Spleen (tissue), 11 donors: Measurements from ENCODE around the gene USP49. TPM values are rescaled to one million over a fixed set of nuclear protein-coding genes. Genes with fewer than 3 reads are reported as not detected.

Experiments
- DNase-seq: peaks from one replicate; pipeline ENCODE4 v3.0.0-alpha.2; 2020
- H3K27ac ChIP-seq, 8 donors: fragments of 200-600 bp; sonication (generic) in 7 of 8; 1 replicate in 4 of 8; 2 replicates in 4 of 8; pipeline versions ENCODE4 v1.5.0 to v1.8.0; 2016 to 2021; ENCODE audit warnings: inconsistent platforms in 4 of 8, mild to moderate bottlenecking in 4 of 8, moderate library complexity in 1 of 8
- H3K27me3 ChIP-seq, 7 donors: fragments of 200-600 bp; sonication (generic) in 6 of 7; replicated peaks in 1 of 7; 1 replicate in 4 of 7; 2 replicates in 3 of 7; pipeline versions ENCODE4 v1.5.0 to v1.8.0; 2016 to 2021; ENCODE audit warnings: inconsistent platforms in 3 of 7, mild to moderate bottlenecking in 1 of 7
- H3K36me3 ChIP-seq, 6 donors: fragments of 200-600 bp; sonication (generic) in 5 of 6; 1 replicate in 4 of 6; 2 replicates in 2 of 6; pipeline versions ENCODE4 v1.5.0 to v1.8.0; 2016 to 2021; ENCODE audit warnings: inconsistent platforms in 2 of 6
- H3K4me1 ChIP-seq, 6 donors: fragments of 200-600 bp; sonication (generic) in 5 of 6; 1 replicate in 3 of 6; 2 replicates in 3 of 6; pipeline versions ENCODE4 v1.5.0 to v1.8.0; 2016 to 2021; ENCODE audit warnings: inconsistent platforms in 3 of 6
- H3K4me3 ChIP-seq, 8 donors: fragments of 200-600 bp; sonication (generic) in 7 of 8; 1 replicate in 4 of 8; 2 replicates in 4 of 8; pipeline versions ENCODE4 v1.5.0 to v1.8.0; 2016 to 2021; ENCODE audit warnings: inconsistent platforms in 4 of 8, mild to moderate bottlenecking in 4 of 8, moderate library complexity in 2 of 8
- H3K9me3 ChIP-seq, 8 donors: fragments of 200-600 bp; sonication (generic) in 7 of 8; 1 replicate in 4 of 8; 2 replicates in 4 of 8; pipeline versions ENCODE4 v1.5.0 to v1.8.0; 2016 to 2021; ENCODE audit warnings: inconsistent platforms in 4 of 8
- POLR2A ChIP-seq, 3 donors: fragments of 450-650 bp; IDR thresholded peaks; one replicate each; pipeline ENCODE4 v1.5.1; 2017; ENCODE audit warnings: antibody characterized with exemption in 3 of 3, mild to moderate bottlenecking in 1 of 3
- POLR2AphosphoS5 ChIP-seq, 3 donors: sonication (generic); formaldehyde crosslinking; IDR thresholded peaks; one replicate each; pipeline ENCODE4 v1.5.1; 2017; ENCODE audit warnings: antibody characterized with exemption in 3 of 3
- WGBS, 5 donors: extraction: QIAGEN DNeasy Blood & Tissue Kit in 3 of 5; methylation state at CpG; one replicate each; pipeline versions ENCODE4 v1.1.5 to v1.1.7; 2013 to 2018; 5-methylcytosine and 5-hydroxymethylcytosine counted together
- intact Hi-C: fragments of 100-400 bp; cut with DNase I; formaldehyde crosslinking; loops from one replicate; pipeline ENCODE4 v1.15.0; 2023; ENCODE audit warnings: low total_unique reads
- polyA plus RNA-seq, 3 donors: library from polyadenylated mRNA; stranded (reverse); fragments of 200-250 nt; gene quantifications; one replicate each; pipeline ENCODE4 v1.2.1, GENCODE V29; 2013
- total RNA-seq, 7 donors: library from RNA; depleted of rRNA in 3 of 7; stranded (reverse); fragments of >200 nt in 3 of 7; fragmentation: NEBNext Ultra II Directional in 4 of 7; extraction: Animal tissue kit (Norgen Biotek cat#: 25700) in 4 of 7; gene quantifications; one replicate each; pipeline versions ENCODE4 v1.1.0 to v1.2.1, GENCODE V29; 2016 to 2021
- TF ChIP-seq, protein P1 (sequence below), 11 experiments: fragments of 200-600 bp in 7 of 11; fragments of 450-650 bp in 4 of 11; sonication (generic) in 4 of 11; IDR thresholded peaks in 8 of 11; conservative IDR thresholded peaks in 3 of 11; 1 replicate in 7 of 11; 2 replicates in 4 of 11; pipeline versions ENCODE4 v1.4.0 to v1.8.0; 2016 to 2021; ENCODE audit warnings: antibody characterized with exemption in 11 of 11, inconsistent platforms in 4 of 11, mild to moderate bottlenecking in 1 of 11
- donor health status: healthy with polysubstance abuse.
- donor health status: DM: no; HTN: no; CAD: no; lungs with moderate emphysema.
- donor health status: DM: no; HTN: no; CAD: no.
- donor health status: Bipolar disorder and iron deficiency.
- donor health status: healthy.
- donor health status: DM: no; HTN: no; CAD: no.
- donor health status: DM: yes; HTN: yes; CAD: no.

USP49 gene
- total and polyA plus RNA-seq, 10 donors: 0.35 to 6.8 (median 4.2) TPM

DNA sequence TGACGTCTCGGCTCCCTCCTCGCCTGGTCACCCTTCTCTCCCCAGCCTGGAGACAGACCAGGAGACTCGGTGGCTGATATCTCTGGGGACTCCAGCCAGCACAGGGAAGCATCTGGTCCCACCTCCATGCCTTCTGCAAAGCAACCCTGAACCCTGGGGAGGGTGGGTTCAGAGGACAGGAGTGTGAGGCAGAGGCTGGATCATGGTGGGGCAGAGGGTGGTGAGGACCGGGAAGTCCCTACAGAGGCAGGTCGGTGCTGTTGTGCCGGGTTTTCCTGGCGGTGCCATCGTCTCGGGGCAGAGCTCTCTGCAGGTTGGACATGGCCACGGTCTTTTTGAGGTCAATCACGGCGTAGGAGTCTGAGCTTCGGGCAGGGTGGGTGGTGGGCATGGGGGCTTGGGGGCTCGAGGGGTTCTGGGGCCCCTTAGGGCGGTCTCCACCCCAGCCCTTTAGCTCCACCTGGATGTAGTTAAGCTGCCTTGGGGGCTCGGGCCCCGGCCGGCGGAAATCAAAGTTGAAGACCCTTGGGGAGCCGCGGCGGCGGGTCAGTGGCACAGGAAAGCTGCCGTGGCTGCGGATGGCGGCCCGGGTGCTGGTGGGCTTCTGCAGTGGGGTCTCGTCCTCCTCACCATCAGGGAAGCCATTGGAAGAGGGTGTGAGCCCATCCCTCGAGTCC, 124.7 kb downstream of the USP49 start:
- H3K36me3 ChIP-seq: peaks cover 0 to 67% (median 48%) of the 10 kb centered on the region in 6 donors
- TF ChIP-seq, protein P1, sequence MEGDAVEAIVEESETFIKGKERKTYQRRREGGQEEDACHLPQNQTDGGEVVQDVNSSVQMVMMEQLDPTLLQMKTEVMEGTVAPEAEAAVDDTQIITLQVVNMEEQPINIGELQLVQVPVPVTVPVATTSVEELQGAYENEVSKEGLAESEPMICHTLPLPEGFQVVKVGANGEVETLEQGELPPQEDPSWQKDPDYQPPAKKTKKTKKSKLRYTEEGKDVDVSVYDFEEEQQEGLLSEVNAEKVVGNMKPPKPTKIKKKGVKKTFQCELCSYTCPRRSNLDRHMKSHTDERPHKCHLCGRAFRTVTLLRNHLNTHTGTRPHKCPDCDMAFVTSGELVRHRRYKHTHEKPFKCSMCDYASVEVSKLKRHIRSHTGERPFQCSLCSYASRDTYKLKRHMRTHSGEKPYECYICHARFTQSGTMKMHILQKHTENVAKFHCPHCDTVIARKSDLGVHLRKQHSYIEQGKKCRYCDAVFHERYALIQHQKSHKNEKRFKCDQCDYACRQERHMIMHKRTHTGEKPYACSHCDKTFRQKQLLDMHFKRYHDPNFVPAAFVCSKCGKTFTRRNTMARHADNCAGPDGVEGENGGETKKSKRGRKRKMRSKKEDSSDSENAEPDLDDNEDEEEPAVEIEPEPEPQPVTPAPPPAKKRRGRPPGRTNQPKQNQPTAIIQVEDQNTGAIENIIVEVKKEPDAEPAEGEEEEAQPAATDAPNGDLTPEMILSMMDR (IDR thresholded peaks at IDR 0.05 in 8 of 11, conservative IDR thresholded peaks at IDR 0.05 in 3 of 11): no peak
- TF ChIP-seq POLR2A (IDR thresholded peaks at IDR 0.05) (no peak), POLR2AphosphoS5 (IDR thresholded peaks at IDR 0.05) (no peak)
- H3K27me3 ChIP-seq: no peaks in the 10 kb centered on the region
- no peak for DNase-seq
- peaks cover 0 to 38% (median 11%) of the 10 kb centered on the region in 6 donors for H3K4me1 ChIP-seq
- H3K9me3 ChIP-seq: no peaks in the 10 kb centered on the region
- no peak overlapping the region for H3K4me3 ChIP-seq
- intact Hi-C loops: loop anchor here (10.0 kb wide), 1 partner anchor 166 kb away; no protein-coding TSS in a partner anchor
- no peak overlapping the region for H3K27ac ChIP-seq
- WGBS, 5 donors: 91 to 97% (median 94%) methylated on average over 26 to 30 of the region's 30 CpGs

DNA sequence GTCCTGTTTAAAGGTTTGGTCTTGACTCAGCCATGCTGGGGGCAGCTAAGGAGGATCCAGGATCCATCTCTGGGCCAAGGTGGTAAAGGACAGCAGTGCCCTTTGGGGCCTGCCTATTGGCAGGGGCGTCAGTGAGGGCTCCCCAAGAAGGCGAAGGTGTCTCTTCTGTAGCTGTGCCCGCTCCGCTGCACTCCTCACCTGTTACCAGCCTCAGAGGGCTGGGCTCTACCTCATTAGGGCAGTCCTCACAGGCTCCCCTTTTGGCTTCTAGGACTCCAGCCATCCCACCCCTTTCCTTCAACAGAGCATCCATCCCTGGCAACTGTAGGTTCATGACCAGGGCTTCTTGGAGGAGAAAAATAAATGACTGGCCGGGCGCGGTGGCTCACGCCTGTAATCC, 125.8 kb downstream of the USP49 start:
- no peak for DNase-seq
- WGBS, 5 donors: 93 to 99% (median 96%) methylated on average over 8 of the region's 8 CpGs
- peaks cover 0 to 38% (median 10%) of the 10 kb centered on the region in 6 donors for H3K4me1 ChIP-seq
- intact Hi-C loops: no loop called here
- no peak overlapping the region for H3K27ac ChIP-seq
- TF ChIP-seq POLR2AphosphoS5 (IDR thresholded peaks at IDR 0.05) (no peak), POLR2A (IDR thresholded peaks at IDR 0.05) (no peak)
- TF ChIP-seq, protein P1 (IDR thresholded peaks at IDR 0.05 in 8 of 11, conservative IDR thresholded peaks at IDR 0.05 in 3 of 11): no peak
- peaks cover 0 to 56% (median 37%) of the 10 kb centered on the region in 6 donors for H3K36me3 ChIP-seq
- H3K9me3 ChIP-seq: no peaks in the 10 kb centered on the region
- H3K27me3 ChIP-seq: no peaks in the 10 kb centered on the region
- H3K4me3 ChIP-seq: no peak overlapping the region

DNA sequence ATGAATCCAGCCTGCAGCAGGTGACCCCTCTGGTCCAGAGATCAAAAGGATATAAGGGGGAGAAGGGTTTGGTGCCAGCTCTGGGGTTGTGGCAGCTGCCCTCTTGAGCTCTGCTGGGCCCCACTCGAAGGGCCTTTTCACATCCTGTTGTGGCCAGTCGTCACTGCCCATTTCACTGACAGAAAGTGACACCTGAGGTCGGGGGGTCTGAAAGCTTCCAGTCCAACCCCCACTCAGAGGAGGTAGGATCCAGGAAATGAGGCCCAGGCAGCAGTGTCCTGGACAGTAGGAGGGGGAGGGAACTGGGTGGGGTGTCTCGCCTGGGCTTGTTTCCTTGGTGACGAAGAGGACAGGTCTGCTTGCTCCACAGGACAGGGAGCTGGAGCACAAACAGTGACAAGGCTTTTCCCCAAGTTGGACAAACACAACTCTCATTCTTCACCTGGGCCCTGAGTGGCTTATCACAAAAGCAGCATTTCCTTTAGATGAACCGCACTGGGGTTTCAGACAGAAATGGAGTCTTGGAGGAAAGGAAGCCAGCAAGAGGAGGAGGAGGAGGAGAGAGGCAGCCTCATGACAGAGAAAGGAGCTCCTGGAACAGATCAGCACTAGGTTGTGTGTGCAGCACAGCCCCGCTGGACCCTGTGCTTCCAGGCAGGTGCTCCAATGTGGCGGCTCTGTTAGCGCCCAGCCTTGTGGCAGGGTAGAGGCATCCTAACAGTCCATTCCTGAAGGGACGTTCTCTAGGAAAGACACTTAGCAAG, 126.4 kb downstream of the USP49 start:
- Histone ChIP-seq H3K27ac (peak overlapping the region in 1 of 8 donors; percentile 79), H3K27me3 (no peaks in the 10 kb centered on the region), H3K36me3 (peaks cover 0 to 49% (median 30%) of the 10 kb centered on the region in 6 donors), H3K9me3 (no peaks in the 10 kb centered on the region), H3K4me3 (no peak overlapping the region), H3K4me1 (peaks cover 0 to 38% (median 10%) of the 10 kb centered on the region in 6 donors)
- intact Hi-C loops: no loop called here
- DNase-seq: no peak
- WGBS, 5 donors: 47 to 59% (median 53%) methylated on average over 10 of the region's 10 CpGs
- TF ChIP-seq, protein P1 (IDR thresholded peaks at IDR 0.05 in 8 of 11, conservative IDR thresholded peaks at IDR 0.05 in 3 of 11): no peak
- TF ChIP-seq POLR2A (IDR thresholded peaks at IDR 0.05) (no peak), POLR2AphosphoS5 (IDR thresholded peaks at IDR 0.05) (no peak)
